ENCODE results near the gene EFHC1. TPM values are rescaled to one million over a fixed set of nuclear protein-coding genes. Genes with fewer than 3 reads are reported as not detected.

The EFHC1 gene
- total RNA-seq, 2 experiments from 2014 or later = 20.7 to 24.8 TPM

DNA sequence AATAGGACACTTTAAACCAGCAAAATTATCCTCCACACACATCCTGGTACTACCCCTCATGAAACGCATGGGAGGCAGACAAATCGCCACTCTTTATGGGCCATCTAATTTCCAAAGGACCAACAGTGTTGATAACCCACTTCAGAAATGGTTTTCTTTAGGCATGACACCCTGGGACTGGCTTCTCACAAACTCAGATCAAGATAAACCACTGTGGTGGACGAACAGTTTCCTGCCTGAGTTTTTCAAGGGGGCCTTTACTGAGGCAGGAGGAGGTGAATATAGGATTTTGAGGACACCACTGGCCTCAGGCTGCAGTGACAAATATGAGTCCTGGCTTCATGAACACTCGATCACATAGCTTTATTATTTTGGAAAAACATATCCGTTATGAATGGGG, 130.7 kb downstream of the EFHC1 start:
- no peak overlapping the region for H3K27ac ChIP-seq (ENCODE audit: low read depth, low read length, poor library complexity, severe bottlenecking)
- POLR2A ChIA-PET = interaction anchor here (0.7 to 5.3 kb wide), 5 partner anchors 12 to 130 kb away, joined by 3 to 72 read pairs (median 5); no protein-coding TSS in a partner anchor

DNA sequence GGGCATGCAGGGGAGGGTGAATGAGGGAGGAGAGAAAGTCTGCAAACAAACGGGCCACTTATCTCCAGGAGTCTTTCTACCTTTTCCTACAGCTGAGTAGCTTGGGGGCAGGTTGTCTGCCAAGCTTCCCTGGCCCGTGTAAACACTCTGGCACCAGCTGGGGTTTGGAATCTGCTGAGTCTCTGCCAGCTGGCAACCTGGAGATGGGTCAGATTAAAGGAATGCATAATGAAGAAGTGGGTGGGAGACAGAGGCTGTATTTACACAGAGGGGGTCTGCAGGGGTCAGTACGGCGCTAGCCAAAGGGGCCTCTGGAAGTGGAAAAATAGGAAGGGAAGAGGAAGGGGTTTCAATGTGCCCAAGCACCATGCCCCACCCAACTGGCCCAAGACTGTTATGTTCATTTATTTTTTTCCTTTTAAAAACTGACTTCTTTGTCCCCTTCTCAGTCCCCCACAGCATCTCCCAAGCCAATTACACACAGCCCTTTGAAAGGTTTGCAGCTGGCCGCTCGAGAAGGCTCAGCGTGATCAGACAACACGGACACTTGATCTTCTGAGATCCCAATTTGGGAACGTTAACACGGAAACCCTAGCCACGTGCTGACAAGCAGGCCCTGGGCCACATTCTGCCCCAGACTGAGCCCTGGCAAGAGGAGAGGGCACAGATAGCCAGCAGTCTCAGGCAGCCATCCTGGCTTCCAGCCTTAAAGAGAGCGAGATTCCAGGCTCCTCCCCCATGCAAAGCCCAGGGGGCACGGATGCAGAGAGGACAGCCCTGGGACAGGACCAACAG, 131.5 kb downstream of the EFHC1 start:
- Histone ChIP-seq H3K27ac (ENCODE audit: low read depth, low read length, poor library complexity, severe bottlenecking) (peak overlapping the region; percentile 66), H2AFZ (ENCODE audit: low read length) (no peak overlapping the region; the same call in 1 of the 2 replicates), H3K4me3 (ENCODE audit: low read depth, low read length, poor library complexity, severe bottlenecking) (peak overlapping the region; percentile 38), H3K79me2 (ENCODE audit: insufficient read depth, low read depth, low read length) (peaks cover 74% of the 10 kb centered on the region), H4K20me1 (ENCODE audit: insufficient read depth, low read length) (no peaks in the 10 kb centered on the region), H3K36me3 (ENCODE audit: insufficient read depth, low read length) (peaks cover 8% of the 10 kb centered on the region; the same call in 1 of the 2 replicates), H3K4me2 (ENCODE audit: low read length) (peak overlapping the region; percentile 71), H3K9me3 (ENCODE audit: low read length) (no peaks in the 10 kb centered on the region), H3K9me2 (ENCODE audit: insufficient read depth, low read length) (no peaks in the 10 kb centered on the region), H3K4me1 (ENCODE audit: insufficient read depth, low read length, poor library complexity, severe bottlenecking) (peaks cover 71% of the 10 kb centered on the region)
- no TSS peak for BruUV-seq (replicated peaks)
- no peak for TF ChIP-seq EZH2phosphoT487 (IDR thresholded peaks at IDR 0.05; ENCODE audit: borderline replicate concordance, low read depth, low read length)
- TF ChIP-seq, protein P1, sequence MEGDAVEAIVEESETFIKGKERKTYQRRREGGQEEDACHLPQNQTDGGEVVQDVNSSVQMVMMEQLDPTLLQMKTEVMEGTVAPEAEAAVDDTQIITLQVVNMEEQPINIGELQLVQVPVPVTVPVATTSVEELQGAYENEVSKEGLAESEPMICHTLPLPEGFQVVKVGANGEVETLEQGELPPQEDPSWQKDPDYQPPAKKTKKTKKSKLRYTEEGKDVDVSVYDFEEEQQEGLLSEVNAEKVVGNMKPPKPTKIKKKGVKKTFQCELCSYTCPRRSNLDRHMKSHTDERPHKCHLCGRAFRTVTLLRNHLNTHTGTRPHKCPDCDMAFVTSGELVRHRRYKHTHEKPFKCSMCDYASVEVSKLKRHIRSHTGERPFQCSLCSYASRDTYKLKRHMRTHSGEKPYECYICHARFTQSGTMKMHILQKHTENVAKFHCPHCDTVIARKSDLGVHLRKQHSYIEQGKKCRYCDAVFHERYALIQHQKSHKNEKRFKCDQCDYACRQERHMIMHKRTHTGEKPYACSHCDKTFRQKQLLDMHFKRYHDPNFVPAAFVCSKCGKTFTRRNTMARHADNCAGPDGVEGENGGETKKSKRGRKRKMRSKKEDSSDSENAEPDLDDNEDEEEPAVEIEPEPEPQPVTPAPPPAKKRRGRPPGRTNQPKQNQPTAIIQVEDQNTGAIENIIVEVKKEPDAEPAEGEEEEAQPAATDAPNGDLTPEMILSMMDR (conservative IDR thresholded peaks at IDR 0.05; ENCODE audit: low read length) = no peak
- ChIA-PET CTCF (ENCODE audit: unreplicated experiment) (interaction anchor here (1.0 to 1.4 kb wide), 3 partner anchors 15 to 111 kb away, joined by 3 to 6 read pairs (median 5); no protein-coding TSS in a partner anchor), POLR2A (interaction anchor here (0.7 to 5.3 kb wide), 11 partner anchors 12 to 133 kb away, joined by 3 to 72 read pairs (median 3); no protein-coding TSS in a partner anchor)
- no peak for DNase-seq (ENCODE audit: low spot score)
- intact Hi-C loops (cut with micrococcal nuclease; ENCODE audit: unreplicated experiment) = loop anchor here (1.0 kb wide), 2 partner anchors 15 to 26 kb away; partner anchors contain the start of gene TRAM2

More for the DNA sequence above, 130.7 kb downstream of the EFHC1 start:
- peak overlapping the region; percentile 71; the same call in 1 of the 2 replicates for H3K4me2 ChIP-seq (ENCODE audit: low read length)
- H4K20me1 ChIP-seq (ENCODE audit: insufficient read depth, low read length) = peaks cover 5% of the 10 kb centered on the region; the same call in 1 of the 2 replicates
- intact Hi-C loops (cut with micrococcal nuclease; ENCODE audit: unreplicated experiment) = no loop called here
- peaks cover 75% of the 10 kb centered on the region for H3K4me1 ChIP-seq (ENCODE audit: insufficient read depth, low read length, poor library complexity, severe bottlenecking)
- no TSS peak for BruUV-seq (replicated peaks)
- no peaks in the 10 kb centered on the region for H3K9me2 ChIP-seq (ENCODE audit: insufficient read depth, low read length)
- no peak for DNase-seq (ENCODE audit: low spot score)
- H3K36me3 ChIP-seq (ENCODE audit: insufficient read depth, low read length) = peaks cover 8% of the 10 kb centered on the region; the same call in 1 of the 2 replicates
- H3K9me3 ChIP-seq (ENCODE audit: low read length) = no peaks in the 10 kb centered on the region
- peaks cover 80% of the 10 kb centered on the region for H3K79me2 ChIP-seq (ENCODE audit: insufficient read depth, low read depth, low read length)
- CTCF ChIA-PET (ENCODE audit: unreplicated experiment) = interaction anchor here (1.5 to 1.7 kb wide), 2 partner anchors 11 to 13 kb away, joined by 4 to 5 read pairs; no protein-coding TSS in a partner anchor
- no peak for TF ChIP-seq EZH2phosphoT487 (IDR thresholded peaks at IDR 0.05; ENCODE audit: borderline replicate concordance, low read depth, low read length)
- TF ChIP-seq, protein P1 (conservative IDR thresholded peaks at IDR 0.05; ENCODE audit: low read length) = no peak
- H2AFZ ChIP-seq (ENCODE audit: low read length) = no peak overlapping the region
- H3K4me3 ChIP-seq (ENCODE audit: low read depth, low read length, poor library complexity, severe bottlenecking) = no peak overlapping the region
